DOHH2 (cell line): ENCODE data around the gene CYB5B.

Source experiments
- H3F3A ChIP-seq: fragments of 200-600 bp; sonication (generic), shearing (Covaris generic); 2 replicates; pipeline ENCODE4 v1.6.0; 2016; ENCODE audit warnings: antibody characterized with exemption, mild to moderate bottlenecking; ENCODE audit not compliant: control insufficient read depth, insufficient read depth
- H3K27ac ChIP-seq: fragments of 200-600 bp; sonication (generic); 2 replicates; pipeline ENCODE4 v1.5.1; 2014; ENCODE audit warnings: low read depth, mild to moderate bottlenecking, low read length, moderate library complexity
- H3K27me3 ChIP-seq: fragments of 200-600 bp; sonication (generic); 2 replicates; pipeline ENCODE4 v1.6.1; 2014; ENCODE audit warnings: mild to moderate bottlenecking, low read length, mixed read lengths; ENCODE audit not compliant: control insufficient read depth
- H3K36me3 ChIP-seq: fragments of 200-600 bp; sonication (generic); 2 replicates; pipeline ENCODE4 v1.6.1; 2014; ENCODE audit warnings: mild to moderate bottlenecking, low read length, moderate library complexity, mixed read lengths; ENCODE audit not compliant: control insufficient read depth
- H3K4me1 ChIP-seq: fragments of 200-600 bp; sonication (generic); 2 replicates; pipeline ENCODE4 v1.6.1; 2014; ENCODE audit warnings: mild to moderate bottlenecking, low read length, mixed read lengths; ENCODE audit not compliant: control insufficient read depth
- H3K4me2 ChIP-seq: fragments of 200-600 bp; sonication (generic); 2 replicates; pipeline ENCODE4 v1.6.0; 2014; ENCODE audit warnings: mild to moderate bottlenecking, low read length, moderate library complexity
- H3K4me3 ChIP-seq: fragments of 200-600 bp; sonication (generic); 2 replicates; pipeline ENCODE4 v1.5.1; 2014; ENCODE audit warnings: mild to moderate bottlenecking, low read length, mixed read lengths
- H3K79me2 ChIP-seq: fragments of 200-600 bp; sonication (generic); 2 replicates; pipeline ENCODE4 v1.6.1; 2014; ENCODE audit warnings: mild to moderate bottlenecking, low read length, mixed read lengths; ENCODE audit not compliant: control insufficient read depth
- H3K9me2 ChIP-seq: fragments of 200-600 bp; sonication (generic); replicated peaks from 2 replicates; pipeline ENCODE4 v1.6.1; 2014; ENCODE audit warnings: mild to moderate bottlenecking, low read length, mixed read lengths; ENCODE audit not compliant: control insufficient read depth
- H3K9me3 ChIP-seq: fragments of 200-600 bp; sonication (generic); 2 replicates; pipeline ENCODE4 v1.6.1; 2014; ENCODE audit warnings: antibody characterized with exemption, low read length, mixed read lengths; ENCODE audit not compliant: control insufficient read depth, insufficient read depth
- H4K20me1 ChIP-seq: fragments of 200-600 bp; sonication (generic); 2 replicates; pipeline ENCODE4 v1.6.0; 2014; ENCODE audit warnings: low read depth, mild to moderate bottlenecking, antibody characterized with exemption, low read length, moderate library complexity; ENCODE audit not compliant: control insufficient read depth, insufficient read depth
- CTCF ChIP-seq: fragments of 200-600 bp; sonication (generic); IDR thresholded peaks from one replicate; pipeline ENCODE4 v1.5.1; 2014; ENCODE audit warnings: antibody characterized with exemption, mild to moderate bottlenecking, low read depth, low read length; ENCODE audit not compliant: poor library complexity, severe bottlenecking
- EZH2phosphoT487 ChIP-seq: fragments of 200-600 bp; sonication (generic); IDR thresholded peaks from 2 replicates; pipeline ENCODE4 v1.6.1; 2017; ENCODE audit warnings: borderline replicate concordance, mild to moderate bottlenecking, antibody characterized with exemption, low read length, moderate library complexity, mixed read lengths

CYB5B gene

GRCh38 chr16:69424053-69424934 is at the start of gene CYB5B:
CYB5B (plus strand) TSS chr16:69424619; CDS start chr16:69424684, 65 bp downstream.
- Histone ChIP-seq H3K9me3 (peaks cover 8% of the 10 kb centered on the region), H3F3A (peaks cover 17% of the 10 kb centered on the region), H4K20me1 (no peaks in the 10 kb centered on the region), H3K4me1 (peaks cover 20% of the 10 kb centered on the region), H3K9me2 (no peaks in the 10 kb centered on the region), H3K36me3 (peaks cover 42% of the 10 kb centered on the region), H3K27ac (peak within 1 kb of the TSS; percentile 71), H3K4me3 (peak within 1 kb of the TSS; percentile 89), H3K4me2 (peak within 1 kb of the TSS; percentile 95), H3K27me3 (no peaks in the 10 kb centered on the region), H3K79me2 (peaks cover 51% of the 10 kb centered on the region)
- TF ChIP-seq CTCF (no peak), EZH2phosphoT487 (no peak)

GRCh38 chr16:69376393-69377059 is 47.9 kb upstream of the CYB5B start:
- H4K20me1 ChIP-seq, result no peaks in the 10 kb centered on the region
- H3K79me2 ChIP-seq, result peaks cover 84% of the 10 kb centered on the region
- no peak overlapping the region for H3K4me2 ChIP-seq
- peaks cover 35% of the 10 kb centered on the region for H3F3A ChIP-seq
- TF ChIP-seq EZH2phosphoT487, result no peak
- no peak for TF ChIP-seq CTCF
- H3K36me3 ChIP-seq, result peaks cover 84% of the 10 kb centered on the region
- H3K9me3 ChIP-seq, result no peaks in the 10 kb centered on the region
- H3K4me1 ChIP-seq, result peaks cover 75% of the 10 kb centered on the region
- H3K27ac ChIP-seq, result peak overlapping the region; percentile 15; the same call in 1 of the 2 replicates
- no peak overlapping the region for H3K4me3 ChIP-seq
- no peaks in the 10 kb centered on the region for H3K27me3 ChIP-seq
- H3K9me2 ChIP-seq, result no peaks in the 10 kb centered on the region

- H3K79me2 ChIP-seq, result peaks cover 94% of the 10 kb centered on the region
- H3K36me3 ChIP-seq, result peaks cover 87% of the 10 kb centered on the region
- no peaks in the 10 kb centered on the region for H4K20me1 ChIP-seq
- H3K9me3 ChIP-seq, result no peaks in the 10 kb centered on the region
- H3K4me3 ChIP-seq, result no peak overlapping the region
- TF ChIP-seq EZH2phosphoT487 (no peak), CTCF (no peak)
- no peak overlapping the region for H3K4me2 ChIP-seq
- no peaks in the 10 kb centered on the region for H3K27me3 ChIP-seq
- H3K4me1 ChIP-seq, result peaks cover 75% of the 10 kb centered on the region
- H3K27ac ChIP-seq, result no peak overlapping the region
- H3F3A ChIP-seq, result peaks cover 21% of the 10 kb centered on the region
- H3K9me2 ChIP-seq, result no peaks in the 10 kb centered on the region
Measured at GRCh38 chr16:69378036-69378435, 46.4 kb upstream of the CYB5B start.
